GM12892 (cell line): ENCODE data around the gene AP1S3.

ENCODE experiments used
- DNase-seq: peaks from one replicate; pipeline ENCODE4 v3.0.0; 2011; ENCODE audit not compliant: insufficient read length
- FAIRE-seq: peaks from 2 replicates; lab custom pipeline; 2011; peaks lifted over from hg19 to GRCh38; lab: Jason Lieb, UNC
- POLR2A ChIP-seq: IDR thresholded peaks from 2 replicates; pipeline ENCODE4 v1.6.1; 2011; ENCODE audit warnings: low read depth, low read length, control low read depth
- POLR2AphosphoS5 ChIP-seq: IDR thresholded peaks from 2 replicates; pipeline ENCODE4 v1.6.1; 2011; ENCODE audit warnings: low read depth, low read length, control low read depth
- TAF1 ChIP-seq: IDR thresholded peaks from 2 replicates; pipeline ENCODE4 v1.6.1; 2011; ENCODE audit warnings: low read depth, mild to moderate bottlenecking, control low read depth, low read length, borderline replicate concordance

AP1S3 gene

GRCh38 chr2:223846515-223846914 lies 9.1 kb upstream of the AP1S3 start:
- no peak for DNase-seq
- no peak for FAIRE-seq

GRCh38 chr2:223841436-223842190 lies 4.2 kb upstream of the AP1S3 start:
- DNase-seq (no peak), FAIRE-seq (peak; percentile 44)
- TF ChIP-seq POLR2A = no peak
- TF ChIP-seq POLR2AphosphoS5 = no peak
- TF ChIP-seq TAF1 = no peak

More at GRCh38 chr2:223846515-223846914, 9.1 kb upstream of the AP1S3 start:
- TF ChIP-seq TAF1 = no peak

GRCh38 chr2:223835701-223836532 lies 1.5 kb downstream of the AP1S3 start:
- TF ChIP-seq TAF1 (no peak), POLR2AphosphoS5 (no peak), POLR2A (no peak)
- peak; percentile 70 for FAIRE-seq
- peak; percentile 62 for DNase-seq

- DNase-seq (no peak), FAIRE-seq (no peak)
- TF ChIP-seq TAF1 (no peak), POLR2A (no peak), POLR2AphosphoS5 (no peak)
Observed at GRCh38 chr2:223834431-223834830, 3.0 kb downstream of the AP1S3 start.

GRCh38 chr2:223832241-223832903 lies 5.0 kb downstream of the AP1S3 start:
- DNase-seq = no peak
- no peak for FAIRE-seq
- TF ChIP-seq POLR2A (no peak), TAF1 (no peak), POLR2AphosphoS5 (no peak)

GRCh38 chr2:223829128-223829527 lies 8.3 kb downstream of the AP1S3 start:
- TF ChIP-seq TAF1 (no peak), POLR2A (no peak), POLR2AphosphoS5 (no peak)
- no peak for FAIRE-seq
- no peak for DNase-seq

GRCh38 chr2:223828314-223828713 lies 9.1 kb downstream of the AP1S3 start:
- FAIRE-seq = no peak
- no peak for DNase-seq
- TF ChIP-seq TAF1 (no peak), POLR2A (no peak), POLR2AphosphoS5 (no peak)

- TF ChIP-seq TAF1 (no peak), POLR2A (no peak), POLR2AphosphoS5 (no peak)
- FAIRE-seq = no peak
- no peak for DNase-seq
Observed at GRCh38 chr2:223826995-223827394, 10.4 kb downstream of the AP1S3 start.

- DNase-seq (no peak), FAIRE-seq (peak; percentile 14)
- no peak for TF ChIP-seq TAF1
- no peak for TF ChIP-seq POLR2A
- TF ChIP-seq POLR2AphosphoS5 = no peak
Observed at GRCh38 chr2:223824301-223824700, 13.1 kb downstream of the AP1S3 start.

GRCh38 chr2:223822818-223823217 lies 14.6 kb downstream of the AP1S3 start:
- no peak for FAIRE-seq
- TF ChIP-seq TAF1 (no peak), POLR2A (no peak), POLR2AphosphoS5 (no peak)
- no peak for DNase-seq

- no peak for FAIRE-seq
- DNase-seq = no peak
- TF ChIP-seq TAF1 (no peak), POLR2A (no peak), POLR2AphosphoS5 (no peak)
Observed at GRCh38 chr2:223820549-223820948, 16.8 kb downstream of the AP1S3 start.
